ENCODE results near the gene ZSCAN2. TPM values are rescaled to one million over a fixed set of nuclear protein-coding genes. Genes with fewer than 3 reads are reported as not detected.

Gene ZSCAN2
- 11.0 and 14.7 TPM in 2 replicates for total RNA-seq

GRCh38 chr15:84600687-84601554 is at the start of gene ZSCAN2:
TSS of gene ZSCAN2 (plus strand) at chr15:84601009. CDS start at chr15:84603928, 2,919 bp downstream.

GRCh38 chr15:84653910-84654688 is 53.3 kb downstream of the ZSCAN2 start, which contains the start of gene WDR73:
TSS of gene WDR73 (minus strand) at chr15:84654283. CDS start at chr15:84654274, 9 bp downstream.

GRCh38 chr15:84658080-84658787 is 57.4 kb downstream of the ZSCAN2 start, which contains the start of gene NMB:
TSS of gene NMB (minus strand) at chr15:84658199. CDS start at chr15:84658152, 47 bp downstream.

Other genes starting within 250 kb of the ZSCAN2 start
- 22.4 and 35.4 TPM in 2 replicates for gene WDR73, start 53.3 kb downstream of the ZSCAN2 start, total RNA-seq
- 5.5 and 8.2 TPM in 2 replicates for gene NMB, start 57.2 kb downstream of the ZSCAN2 start, total RNA-seq
- 315 and 352 TPM in 2 replicates for gene SEC11A, start 115.1 kb downstream of the ZSCAN2 start, total RNA-seq
- gene ZNF592, start 147.6 kb downstream of the ZSCAN2 start, total RNA-seq = 2.3 and 2.9 TPM in 2 replicates
- gene ALPK3, start 216.3 kb downstream of the ZSCAN2 start, total RNA-seq = 9.1 and 13.1 TPM in 2 replicates

Measured in epithelial cell of umbilical artery (primary cell).